ENCODE data around the gene NBEA.

DNA sequence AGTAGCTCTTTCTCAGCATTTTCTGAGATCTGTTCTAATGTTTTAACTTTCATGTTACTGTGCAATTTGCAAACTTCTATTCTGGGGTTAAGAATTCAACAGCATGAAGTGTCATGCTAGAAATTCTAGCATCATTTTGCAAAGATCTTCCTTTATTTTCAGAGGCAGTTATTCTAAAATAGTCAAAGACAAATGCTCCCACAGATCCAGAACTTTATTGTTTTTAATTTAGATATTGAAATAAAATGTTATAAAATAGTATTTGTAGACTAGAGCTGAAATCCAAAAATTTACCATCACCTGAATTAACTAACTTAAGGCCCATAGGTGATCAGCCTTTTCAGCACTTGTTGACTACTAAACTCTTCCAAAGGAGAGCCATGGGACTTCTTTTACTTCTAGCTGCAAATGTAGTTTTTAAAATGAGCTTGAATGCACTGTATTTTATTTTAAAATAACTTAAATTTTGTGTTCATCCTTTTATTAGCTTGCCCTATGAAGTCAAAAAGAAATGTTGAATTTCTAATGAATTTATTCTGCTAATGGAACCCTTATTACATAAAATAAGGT, 531.2 kb downstream of the NBEA start:
- TF ChIP-seq, protein P1, sequence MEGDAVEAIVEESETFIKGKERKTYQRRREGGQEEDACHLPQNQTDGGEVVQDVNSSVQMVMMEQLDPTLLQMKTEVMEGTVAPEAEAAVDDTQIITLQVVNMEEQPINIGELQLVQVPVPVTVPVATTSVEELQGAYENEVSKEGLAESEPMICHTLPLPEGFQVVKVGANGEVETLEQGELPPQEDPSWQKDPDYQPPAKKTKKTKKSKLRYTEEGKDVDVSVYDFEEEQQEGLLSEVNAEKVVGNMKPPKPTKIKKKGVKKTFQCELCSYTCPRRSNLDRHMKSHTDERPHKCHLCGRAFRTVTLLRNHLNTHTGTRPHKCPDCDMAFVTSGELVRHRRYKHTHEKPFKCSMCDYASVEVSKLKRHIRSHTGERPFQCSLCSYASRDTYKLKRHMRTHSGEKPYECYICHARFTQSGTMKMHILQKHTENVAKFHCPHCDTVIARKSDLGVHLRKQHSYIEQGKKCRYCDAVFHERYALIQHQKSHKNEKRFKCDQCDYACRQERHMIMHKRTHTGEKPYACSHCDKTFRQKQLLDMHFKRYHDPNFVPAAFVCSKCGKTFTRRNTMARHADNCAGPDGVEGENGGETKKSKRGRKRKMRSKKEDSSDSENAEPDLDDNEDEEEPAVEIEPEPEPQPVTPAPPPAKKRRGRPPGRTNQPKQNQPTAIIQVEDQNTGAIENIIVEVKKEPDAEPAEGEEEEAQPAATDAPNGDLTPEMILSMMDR (conservative IDR thresholded peaks at IDR 0.05), result no peak
- no peak for TF ChIP-seq ZFX (IDR thresholded peaks at IDR 0.05)
